H1 (cell line): ENCODE data around the gene SNX6. TPM values are rescaled to one million over a fixed set of nuclear protein-coding genes. Genes with fewer than 3 reads are reported as not detected.

ENCODE experiments used
- CTCF ChIA-PET: fragments of 300-600 bp; sonication (Branson Sonifier 250); formaldehyde crosslinking; loops from one replicate; lab custom pipeline; 2021; ENCODE audit not compliant: partially characterized antibody; lab: Charles Lee
- POLR2A ChIA-PET: fragments of 300-600 bp; sonication (Branson Sonifier 250); formaldehyde crosslinking; loops from one replicate; lab custom pipeline; 2021; ENCODE audit warnings: inconsistent platforms; ENCODE audit not compliant: partially characterized antibody; lab: Charles Lee
- DNase-seq, 2 experiments: peaks; one replicate each; pipeline versions ENCODE4 v3.0.0 to v3.0.0-alpha.2; 2010 to 2022; ENCODE audit warnings: low spot score in 2 of 2, low read depth in 1 of 2, mixed read lengths in 1 of 2
- FAIRE-seq: peaks from 2 replicates; lab custom pipeline; 2011; peaks lifted over from hg19 to GRCh38; lab: Jason Lieb, UNC
- H2AFZ ChIP-seq: 2 replicates; pipeline ENCODE4 v1.8.1; 2012; ENCODE audit warnings: low read length, inconsistent platforms
- H2AK5ac ChIP-seq: 2 replicates; pipeline ENCODE4 v1.6.1; 2013; ENCODE audit warnings: low read depth, low read length
- H2BK120ac ChIP-seq: replicated peaks from 2 replicates; pipeline ENCODE3; 2013; ENCODE audit warnings: low read depth, low read length, inconsistent platforms
- H2BK12ac ChIP-seq: 2 replicates; pipeline ENCODE4 v1.6.1; 2013; ENCODE audit warnings: low read depth, low read length
- H2BK15ac ChIP-seq: 2 replicates; pipeline ENCODE4 v1.6.1; 2013; ENCODE audit warnings: low read length
- H2BK20ac ChIP-seq: 2 replicates; pipeline ENCODE4 v1.6.1; 2013; ENCODE audit warnings: low read length
- H2BK5ac ChIP-seq: 2 replicates; pipeline ENCODE4 v1.6.1; 2013; ENCODE audit warnings: low read depth, low read length
- H3K14ac ChIP-seq: 2 replicates; pipeline ENCODE4 v1.6.1; 2013; ENCODE audit warnings: inconsistent platforms; ENCODE audit not compliant: insufficient read length
- H3K18ac ChIP-seq: 2 replicates; pipeline ENCODE4 v1.6.1; 2013; ENCODE audit warnings: low read length; ENCODE audit errors: extremely low read depth
- H3K23ac ChIP-seq: 2 replicates; pipeline ENCODE4 v1.6.1; 2013; ENCODE audit warnings: inconsistent platforms; ENCODE audit not compliant: insufficient read length
- H3K23me2 ChIP-seq: 2 replicates; pipeline ENCODE4 v1.6.1; 2013; ENCODE audit warnings: low read depth, low read length
- H3K27ac ChIP-seq: 2 replicates; pipeline ENCODE4 v1.6.1; 2011; ENCODE audit warnings: low read depth, low read length, inconsistent platforms
- H3K27me3 ChIP-seq, 4 experiments: replicated peaks in 1 of 4; 1 replicate in 1 of 4; 2 replicates in 3 of 4; pipeline versions ENCODE4 v1.6.1 to v1.8.1; 2011 to 2013; ENCODE audit warnings: low read length in 3 of 4, mild to moderate bottlenecking in 3 of 4, inconsistent platforms in 2 of 4, mixed read lengths in 2 of 4, moderate library complexity in 1 of 4; ENCODE audit not compliant: control insufficient read depth in 3 of 4, insufficient read depth in 3 of 4; ENCODE audit errors: extremely low read depth in 1 of 4
- H3K36me3 ChIP-seq, 4 experiments: 2 replicates each; pipeline versions ENCODE4 v1.6.1 to v1.8.1; 2011 to 2013; ENCODE audit warnings: mild to moderate bottlenecking in 4 of 4, low read length in 3 of 4, moderate library complexity in 2 of 4, control low read depth in 1 of 4, inconsistent platforms in 1 of 4; ENCODE audit not compliant: insufficient read depth in 4 of 4, control insufficient read depth in 2 of 4
- H3K4ac ChIP-seq: replicated peaks from 2 replicates; pipeline ENCODE3; 2013; ENCODE audit warnings: low read length, low read depth, mixed read lengths, inconsistent platforms; ENCODE audit not compliant: insufficient read length
- H3K4me1 ChIP-seq, 4 experiments: replicated peaks in 1 of 4; 1 replicate in 1 of 4; 2 replicates in 3 of 4; pipeline versions ENCODE4 v1.6.1 to v1.8.1; 2011 to 2013; ENCODE audit warnings: low read length in 3 of 4, inconsistent platforms in 2 of 4, mixed read lengths in 1 of 4; ENCODE audit not compliant: insufficient read depth in 4 of 4, control insufficient read depth in 3 of 4
- H3K4me2 ChIP-seq, 2 experiments: 2 replicates each; pipeline versions ENCODE4 v1.6.1 to v1.8.1; 2011 to 2013; ENCODE audit warnings: low read depth in 2 of 2, low read length in 2 of 2, control low read depth in 1 of 2, inconsistent platforms in 1 of 2, mild to moderate bottlenecking in 1 of 2; ENCODE audit not compliant: insufficient read depth in 1 of 2
- H3K4me3 ChIP-seq, 4 experiments: fragments of 200-600, 300-600 bp in 1 of 4; sonication (generic), shearing (Covaris generic), sonication (Bioruptor Twin) in 1 of 4; 2 replicates each; pipeline versions ENCODE4 v1.5.1 to v1.8.1; 2011 to 2016; ENCODE audit warnings: low read length in 4 of 4, low read depth in 3 of 4, control low read depth in 2 of 4, inconsistent platforms in 2 of 4, mild to moderate bottlenecking in 2 of 4, mixed read lengths in 1 of 4, moderate library complexity in 1 of 4; ENCODE audit not compliant: insufficient read depth in 2 of 4; ENCODE audit errors: extremely low read depth in 1 of 4
- H3K56ac ChIP-seq: replicated peaks from 2 replicates; pipeline ENCODE3; 2013; ENCODE audit warnings: low read depth, mild to moderate bottlenecking, mixed read lengths, low read length, inconsistent platforms; ENCODE audit not compliant: insufficient read length
- H3K79me1 ChIP-seq: 2 replicates; pipeline ENCODE4 v1.6.1; 2013; ENCODE audit warnings: low read depth, low read length, control low read depth
- H3K79me2 ChIP-seq, 2 experiments: 2 replicates each; pipeline versions ENCODE4 v1.6.1 to v1.8.1; 2012 to 2013; ENCODE audit warnings: low read length in 2 of 2, mild to moderate bottlenecking in 2 of 2, inconsistent platforms in 1 of 2; ENCODE audit not compliant: insufficient read depth in 2 of 2, control insufficient read depth in 1 of 2
- H3K9ac ChIP-seq, 4 experiments: replicated peaks in 1 of 4; 1 replicate in 1 of 4; 2 replicates in 3 of 4; pipeline versions ENCODE4 v1.6.1 to v1.8.1; 2011 to 2013; ENCODE audit warnings: low read depth in 3 of 4, low read length in 3 of 4, control low read depth in 2 of 4, mild to moderate bottlenecking in 2 of 4, moderate library complexity in 2 of 4, inconsistent platforms in 1 of 4; ENCODE audit errors: extremely low read depth in 1 of 4
- H3K9me3 ChIP-seq, 2 experiments: 2 replicates each; pipeline versions ENCODE4 v1.6.1 to v1.8.1; 2012 to 2013; ENCODE audit warnings: mild to moderate bottlenecking in 2 of 2, moderate library complexity in 2 of 2, control low read depth in 1 of 2, inconsistent platforms in 1 of 2, low read depth in 1 of 2, low read length in 1 of 2, mixed read lengths in 1 of 2; ENCODE audit not compliant: insufficient read depth in 2 of 2
- H4K20me1 ChIP-seq, 2 experiments: replicated peaks in 1 of 2; 2 replicates each; pipeline versions ENCODE3 to v1.8.1; 2011 to 2013; ENCODE audit warnings: inconsistent platforms in 2 of 2, low read length in 2 of 2, mild to moderate bottlenecking in 1 of 2; ENCODE audit not compliant: insufficient read depth in 2 of 2, control insufficient read depth in 1 of 2
- H4K5ac ChIP-seq: 2 replicates; pipeline ENCODE4 v1.6.1; 2013; ENCODE audit warnings: low read length, low read depth, mixed read lengths, inconsistent platforms; ENCODE audit not compliant: insufficient read length
- H4K8ac ChIP-seq: 2 replicates; pipeline ENCODE4 v1.8.0; 2013; ENCODE audit warnings: mild to moderate bottlenecking, moderate library complexity, low read length, inconsistent platforms; ENCODE audit not compliant: insufficient read depth; ENCODE audit errors: extremely low read depth
- H4K91ac ChIP-seq: replicated peaks from 2 replicates; pipeline ENCODE3; 2013; ENCODE audit warnings: low read length, mixed read lengths, inconsistent platforms; ENCODE audit not compliant: insufficient read length
- ATF3 ChIP-seq: IDR thresholded peaks from 2 replicates; pipeline ENCODE4 v1.6.1; 2011; ENCODE audit warnings: low read depth, mild to moderate bottlenecking, low read length; ENCODE audit not compliant: insufficient read depth
- WGBS, 2 experiments: shearing (Covaris generic) in 1 of 2; methylation state at CpG; one replicate each; pipeline versions ENCODE4 v1.1.6 to v1.1.7; 2013 to 2015; ENCODE audit warnings: low lambda C conversion rate in 2 of 2, mixed read lengths in 2 of 2, inconsistent platforms in 1 of 2, low coverage in 1 of 2, missing lambda C conversion rate in 1 of 2; ENCODE audit not compliant: insufficient replicate concordance in 2 of 2, insufficient coverage in 1 of 2, insufficient read length in 1 of 2; ENCODE audit errors: extremely low coverage in 1 of 2, missing lambda C conversion rate in 1 of 2; 5-methylcytosine and 5-hydroxymethylcytosine counted together
- polyA plus RNA-seq, 7 experiments: library from polyadenylated mRNA; depleted of rRNA in 3 of 7; stranded (reverse) in 5 of 7; unstranded in 2 of 7; fragments of >200 nt in 5 of 7; fragments of 200-250 nt in 2 of 7; gene quantifications; 1 replicate in 5 of 7; 2 replicates in 1 of 7; 4 replicates in 1 of 7; pipeline versions ENCODE4 v1.2.1 to v1.2.3, GENCODE V29; 2011 to 2013; ENCODE audit warnings: missing spikeins in 2 of 7, mixed read lengths in 2 of 7
- total RNA-seq: library from RNA; stranded (reverse); fragmentation: NEBNext Ultra II Directional; extraction: Animal tissue kit (Norgen Biotek cat#: 25700); gene quantifications from 2 replicates; pipeline ENCODE4 v1.2.1, GENCODE V29; 2021

Gene SNX6
- total and polyA plus RNA-seq, 2 of the 8 experiments (the other 6 are each of a cell fraction or from before 2014, with no cell fraction given), result 53.4 to 71.1 TPM

DNA sequence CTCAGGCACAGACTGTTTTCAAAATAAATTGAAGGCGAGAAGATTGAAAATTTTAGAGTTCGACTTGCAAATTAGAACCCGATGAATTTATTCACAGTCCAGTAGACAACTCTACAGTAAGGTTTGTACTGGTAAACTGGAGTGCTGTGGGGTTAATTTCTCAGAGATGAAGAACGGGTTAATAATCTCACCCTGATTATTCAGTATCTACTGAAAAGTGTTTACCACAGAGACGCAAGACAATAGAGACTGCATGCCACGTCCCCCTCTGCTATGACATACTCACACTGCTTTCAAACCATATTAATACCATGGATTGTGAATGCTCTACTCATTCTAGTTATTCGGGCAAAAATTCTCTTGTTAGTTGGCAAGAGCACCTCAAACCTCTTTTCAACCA is 48.4 kb upstream of the SNX6 start:
- Histone ChIP-seq H2AK5ac (no peak overlapping the region), H2BK120ac (no peak overlapping the region), H3K4me2 (0 out of 4 replicates have a peak overlapping the region, but pooled peaks of 1 of the 2 experiments have one; percentile 25), H2BK5ac (no peak overlapping the region), H3K23me2 (no peaks in the 10 kb centered on the region), H3K36me3 (no peaks in the 10 kb centered on the region), H3K9ac (no peak overlapping the region), H3K56ac (no peak overlapping the region), H2BK20ac (no peak overlapping the region), H3K79me2 (no peaks in the 10 kb centered on the region), H4K20me1 (no peaks in the 10 kb centered on the region), H3K4me1 (peaks cover 0 to 6% (median 3%) of the 10 kb centered on the region in 4 experiments; a peak in 4 of 7 replicates), H4K91ac (no peak overlapping the region), H2BK12ac (no peak overlapping the region), H2BK15ac (no peak overlapping the region), H4K5ac (no peak overlapping the region), H3K79me1 (no peaks in the 10 kb centered on the region), H3K4me3 (no peak overlapping the region), H2AFZ (0 out of 2 replicates have a peak overlapping the region, but pooled peaks have one; percentile 23), H3K27ac (no peak overlapping the region), H3K4ac (no peak overlapping the region), H3K18ac (no peak overlapping the region), H4K8ac (no peak overlapping the region), H3K9me3 (no peaks in the 10 kb centered on the region), H3K27me3 (no peaks in the 10 kb centered on the region), H3K14ac (no peak overlapping the region), H3K23ac (no peak overlapping the region)
- DNase-seq (no peak), FAIRE-seq (no peak)
- 76% methylated on average over 7 of the region's 7 CpGs; no CpG with 5 or more reads in 1 of the 2 experiments for WGBS, 2 experiments
- TF ChIP-seq ATF3, result no peak
- ChIA-PET CTCF (interaction anchor here (1.4 kb wide), 1 partner anchor 27 kb away, joined by 3 read pairs; no protein-coding TSS in a partner anchor), POLR2A (no interaction called here)
